ENCODE results near the gene ICA1. TPM values are rescaled to one million over a fixed set of nuclear protein-coding genes. Genes with fewer than 3 reads are reported as not detected.
"Not testable (repeated sequence)": the region's sequence is repeated elsewhere in the genome, so short reads cannot be mapped to it uniquely, and the experiment has no call there.

The ICA1 gene
- total and polyA plus RNA-seq, 7 donors: 1.6 to 4.1 (median 2.3) TPM

DNA sequence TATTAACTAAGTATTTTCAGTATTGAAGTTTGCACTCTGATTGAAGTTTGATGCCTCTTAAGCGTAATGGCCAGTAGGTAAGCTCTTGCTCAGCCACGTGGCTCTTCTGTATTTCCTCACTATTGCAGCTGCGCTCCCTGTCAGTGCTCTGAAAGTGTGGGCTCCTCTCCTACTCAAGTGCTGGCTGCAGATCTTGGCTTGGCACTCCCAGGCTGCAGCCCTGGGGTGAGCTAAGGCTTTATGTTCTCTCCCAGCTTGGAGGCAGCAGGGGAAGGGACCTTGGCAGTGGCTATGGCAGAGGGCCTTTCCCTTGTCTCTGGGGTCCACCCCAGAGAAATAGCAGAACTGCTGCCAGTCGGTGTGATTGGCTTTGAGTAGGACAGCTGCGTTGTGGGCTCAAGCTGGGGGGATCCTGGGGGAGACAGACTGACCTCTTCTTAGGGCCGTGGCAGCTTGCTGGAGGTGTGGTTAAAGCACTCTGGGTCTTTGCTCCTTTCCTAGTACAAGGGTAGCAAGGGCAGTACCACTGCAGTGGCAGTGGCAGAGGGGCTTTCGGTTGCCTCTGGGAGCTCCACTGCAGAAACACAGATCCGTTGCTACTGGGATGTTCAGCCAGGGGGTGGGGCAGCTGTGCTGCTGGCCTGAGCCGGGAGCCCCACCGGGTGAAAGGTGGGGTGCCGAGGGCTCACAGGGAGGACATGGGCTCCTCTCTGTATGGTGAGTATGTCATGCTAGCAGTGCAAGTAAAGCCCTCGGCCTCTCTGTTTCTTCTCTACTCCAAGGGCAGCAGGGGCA is 192.9 kb downstream of the ICA1 start:
- WGBS, 3 donors: 30 to 44% (median 41%) methylated on average over 12 of the region's 12 CpGs
- peaks cover 10% of the 10 kb centered on the region for H3K4me1 ChIP-seq
- no peak overlapping the region for H3K27ac ChIP-seq
- no peak overlapping the region for H3K4me3 ChIP-seq
- ATAC-seq (peak; percentile 71 to 96 (median 90)), DNase-seq (peak; percentile 18 to 66)
- H3K9me3 ChIP-seq: no peaks in the 10 kb centered on the region
- TF ChIP-seq, protein P1, sequence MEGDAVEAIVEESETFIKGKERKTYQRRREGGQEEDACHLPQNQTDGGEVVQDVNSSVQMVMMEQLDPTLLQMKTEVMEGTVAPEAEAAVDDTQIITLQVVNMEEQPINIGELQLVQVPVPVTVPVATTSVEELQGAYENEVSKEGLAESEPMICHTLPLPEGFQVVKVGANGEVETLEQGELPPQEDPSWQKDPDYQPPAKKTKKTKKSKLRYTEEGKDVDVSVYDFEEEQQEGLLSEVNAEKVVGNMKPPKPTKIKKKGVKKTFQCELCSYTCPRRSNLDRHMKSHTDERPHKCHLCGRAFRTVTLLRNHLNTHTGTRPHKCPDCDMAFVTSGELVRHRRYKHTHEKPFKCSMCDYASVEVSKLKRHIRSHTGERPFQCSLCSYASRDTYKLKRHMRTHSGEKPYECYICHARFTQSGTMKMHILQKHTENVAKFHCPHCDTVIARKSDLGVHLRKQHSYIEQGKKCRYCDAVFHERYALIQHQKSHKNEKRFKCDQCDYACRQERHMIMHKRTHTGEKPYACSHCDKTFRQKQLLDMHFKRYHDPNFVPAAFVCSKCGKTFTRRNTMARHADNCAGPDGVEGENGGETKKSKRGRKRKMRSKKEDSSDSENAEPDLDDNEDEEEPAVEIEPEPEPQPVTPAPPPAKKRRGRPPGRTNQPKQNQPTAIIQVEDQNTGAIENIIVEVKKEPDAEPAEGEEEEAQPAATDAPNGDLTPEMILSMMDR (IDR thresholded peaks at IDR 0.05): no peak
- H3K36me3 ChIP-seq (ENCODE audit: insufficient read depth in 1 of 2, low read depth in 1 of 2): peaks cover 0 to 13% of the 10 kb centered on the region in 2 donors
- no peaks in the 10 kb centered on the region for H3K27me3 ChIP-seq (ENCODE audit: insufficient read depth in 3 of 3, low read length in 2 of 3)
- intact Hi-C loops (cut with DNase I): loop anchor here in 1 of 2 donors (10.0 kb wide), 1 partner anchor 136 kb away; no protein-coding TSS in a partner anchor

GRCh38 chr7:8065356-8065813 is 196.6 kb downstream of the ICA1 start:
- Histone ChIP-seq H3K36me3 (ENCODE audit: insufficient read depth in 1 of 2, low read depth in 1 of 2) (peaks cover 0 to 5% of the 10 kb centered on the region in 2 donors), H3K4me3 (no peak overlapping the region), H3K27me3 (ENCODE audit: insufficient read depth in 3 of 3, low read length in 2 of 3) (no peaks in the 10 kb centered on the region), H3K9me3 (no peaks in the 10 kb centered on the region), H3K4me1 (peaks cover 10% of the 10 kb centered on the region), H3K27ac (no peak overlapping the region)
- WGBS, 3 donors: 64 to 82% (median 79%) methylated on average over 2 of the region's 2 CpGs
- TF ChIP-seq, protein P1 (IDR thresholded peaks at IDR 0.05): no peak
- intact Hi-C loops (cut with DNase I): loop anchor here in 1 of 2 donors (10.0 kb wide), 1 partner anchor 139 kb away; no protein-coding TSS in a partner anchor
- no peak for ATAC-seq
- DNase-seq: no peak

- DNase-seq: no peak
- TF ChIP-seq, protein P1 (IDR thresholded peaks at IDR 0.05): no peak
- intact Hi-C loops (cut with DNase I): loop anchor here in 1 of 2 donors (10.0 kb wide), 1 partner anchor 140 kb away; no protein-coding TSS in a partner anchor
- H3K4me1 ChIP-seq: peaks cover 10% of the 10 kb centered on the region
- ATAC-seq: no peak
- no peak overlapping the region for H3K4me3 ChIP-seq
- H3K9me3 ChIP-seq: no peaks in the 10 kb centered on the region
- no peaks in the 10 kb centered on the region for H3K27me3 ChIP-seq (ENCODE audit: insufficient read depth in 3 of 3, low read length in 2 of 3)
- peaks cover 0 to 11% of the 10 kb centered on the region in 2 donors for H3K36me3 ChIP-seq (ENCODE audit: insufficient read depth in 1 of 2, low read depth in 1 of 2)
- no peak overlapping the region for H3K27ac ChIP-seq
- 97 to 98% (median 97%) methylated on average over 12 of the region's 12 CpGs for WGBS, 3 donors
Measured at GRCh38 chr7:8064828-8065227, 197.1 kb downstream of the ICA1 start.

DNA sequence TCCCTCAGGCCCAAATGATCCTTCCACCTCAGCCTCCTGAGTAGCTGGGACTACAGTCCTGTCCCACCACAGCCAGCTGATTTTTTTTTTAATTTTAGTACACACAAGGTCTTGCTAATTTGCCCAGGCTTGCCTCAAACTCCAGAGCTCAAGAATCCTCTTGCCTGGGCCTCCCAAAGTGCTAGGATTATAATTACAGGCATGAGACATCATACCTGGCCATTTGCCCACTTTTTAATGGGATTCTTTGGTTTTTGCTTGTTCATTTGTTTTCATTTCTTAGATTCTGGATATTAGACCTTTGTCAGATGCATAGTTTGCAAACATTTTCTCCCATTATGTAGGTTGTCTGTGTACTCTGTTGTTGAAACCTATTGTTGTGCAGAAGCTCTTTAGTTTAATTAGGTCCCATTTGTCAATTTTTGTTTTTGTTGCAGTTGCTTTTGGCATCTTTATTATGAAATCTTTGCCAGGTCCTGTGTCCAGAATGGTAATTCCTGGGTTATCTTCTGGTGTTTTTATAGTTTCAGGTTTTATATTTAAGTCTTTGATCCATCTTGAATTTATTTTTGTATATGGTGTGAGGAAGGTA is 198.2 kb downstream of the ICA1 start:
- ATAC-seq (no peak), DNase-seq (no peak)
- peaks cover 4% of the 10 kb centered on the region for H3K4me1 ChIP-seq
- peaks cover 0 to 11% of the 10 kb centered on the region in 2 donors for H3K36me3 ChIP-seq (ENCODE audit: insufficient read depth in 1 of 2, low read depth in 1 of 2)
- TF ChIP-seq, protein P1 (IDR thresholded peaks at IDR 0.05): no peak
- no peaks in the 10 kb centered on the region for H3K9me3 ChIP-seq
- no peak overlapping the region for H3K4me3 ChIP-seq
- no peak overlapping the region for H3K27ac ChIP-seq
- no peaks in the 10 kb centered on the region for H3K27me3 ChIP-seq (ENCODE audit: insufficient read depth in 3 of 3, low read length in 2 of 3)
- intact Hi-C loops (cut with DNase I): loop anchor here in 1 of 2 donors (10.0 kb wide), 1 partner anchor 141 kb away; no protein-coding TSS in a partner anchor

DNA sequence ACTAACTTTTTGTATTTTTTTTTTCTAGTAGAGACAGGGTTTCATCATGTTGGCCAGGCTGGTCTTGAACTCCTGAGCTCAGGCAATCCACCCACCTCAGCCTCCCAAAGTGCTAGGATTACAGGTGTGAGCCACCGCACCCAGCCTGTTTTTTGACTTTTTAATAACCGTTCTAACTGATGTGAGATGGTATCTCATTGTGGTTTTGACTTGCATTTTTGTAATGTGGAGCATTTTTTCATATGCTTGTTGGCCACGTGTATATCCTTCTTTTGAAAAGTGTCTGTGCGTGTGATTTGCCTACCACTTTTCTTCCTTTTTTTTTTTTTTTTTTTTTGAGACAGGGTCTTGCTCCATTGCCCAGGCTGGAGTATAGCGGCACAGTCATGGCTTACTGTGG is 198.7 kb downstream of the ICA1 start:
- 97 to 99% (median 98%) methylated on average over 5 of the region's 5 CpGs for WGBS, 3 donors

More for the DNA sequence above, 198.7 kb downstream of the ICA1 start:
- not testable (repeated sequence) for H3K4me1 ChIP-seq; ATAC-seq; DNase-seq; H3K4me3 ChIP-seq; H3K9me3 ChIP-seq; H3K27ac ChIP-seq; H3K27me3 ChIP-seq (ENCODE audit: insufficient read depth in 3 of 3, low read length in 2 of 3)
- intact Hi-C loops (cut with DNase I): loop anchor here in 1 of 2 donors (10.0 kb wide), 1 partner anchor 142 kb away; no protein-coding TSS in a partner anchor
- peaks cover 0 to 11% of the 10 kb centered on the region in 2 donors for H3K36me3 ChIP-seq (ENCODE audit: insufficient read depth in 1 of 2, low read depth in 1 of 2)
